ENCODE results near the gene MYO10. TPM values are rescaled to one million over a fixed set of nuclear protein-coding genes. Genes with fewer than 3 reads are reported as not detected.
"Not testable (repeated sequence)": the region's sequence is repeated elsewhere in the genome, so short reads cannot be mapped to it uniquely, and the experiment has no call there.

The MYO10 gene
- total and polyA plus RNA-seq, 2 donors (not counting 3 experiments of a cell fraction or from before 2014, with no cell fraction given), result 36.0 to 148 TPM

GRCh38 chr5:16877267-16877935, 58.7 kb downstream of the MYO10 start:
- ChIA-PET CTCF (no interaction called here), POLR2A (no interaction called here)
- no peaks in the 10 kb centered on the region for H3K27me3 ChIP-seq (ENCODE audit: control insufficient read depth in 2 of 2, insufficient read depth in 2 of 2, low read length in 2 of 2)
- H3K9me1 ChIP-seq (replicated peaks; ENCODE audit: control insufficient read depth, extremely low read depth, insufficient read depth, low read length), result peaks cover 2% of the 10 kb centered on the region
- intact Hi-C loops (cut with micrococcal nuclease) (no loop called here), dilution Hi-C loops (cut with MboI; ENCODE audit: extremely low pct_ligation_motif_present, low sequenced_read_pairs) (no loop called here)
- H3K4me3 ChIP-seq (replicated peaks in 1 of 3; ENCODE audit: insufficient read depth in 1 of 3, low read depth in 1 of 3, low read length in 3 of 3), result no peak overlapping the region
- H3K27ac ChIP-seq (ENCODE audit: insufficient read depth, low read depth, low read length), result no peak overlapping the region
- no peak for TF ChIP-seq GATA2 (IDR thresholded peaks at IDR 0.05; ENCODE audit: insufficient read depth, insufficient read length, low read depth, low read length)
- no peak for TF ChIP-seq FOS (IDR thresholded peaks at IDR 0.05; ENCODE audit: borderline replicate concordance, insufficient read depth, low read length)
- no peak for TF ChIP-seq POLR2A (IDR thresholded peaks at IDR 0.05; ENCODE audit: low read depth, low read length)
- TF ChIP-seq EZH2 (IDR thresholded peaks at IDR 0.05; ENCODE audit: borderline replicate concordance, low read depth, low read length, severe bottlenecking), result no peak
- TF ChIP-seq CTCF (IDR thresholded peaks at IDR 0.05; ENCODE audit: extremely low read depth in 1 of 2, insufficient read depth in 1 of 2, low read depth in 1 of 2, low read length in 2 of 2), result no peak
- TF ChIP-seq JUN (IDR thresholded peaks at IDR 0.05; ENCODE audit: borderline replicate concordance, insufficient read depth, insufficient read length, low read depth), result no peak
- TF ChIP-seq MYC (IDR thresholded peaks at IDR 0.05; ENCODE audit: low read depth, low read length), result no peak
- no peak for TF ChIP-seq MAX (IDR thresholded peaks at IDR 0.05; ENCODE audit: insufficient read depth, insufficient read length)
- no peak for TF ChIP-seq POLR2AphosphoS5 (IDR thresholded peaks at IDR 0.05; ENCODE audit: insufficient read depth, low read depth, low read length)
- H3K9ac ChIP-seq (replicated peaks; ENCODE audit: extremely low read depth, insufficient read depth, low read length), result no peak overlapping the region
- peaks cover 97% of the 10 kb centered on the region for H3K79me2 ChIP-seq (ENCODE audit: control insufficient read depth, insufficient read depth, low read length)
- no peaks in the 10 kb centered on the region for H3K4me1 ChIP-seq (ENCODE audit: control insufficient read depth, extremely low read depth, insufficient read depth, low read length)
- peaks cover 8 to 24% of the 10 kb centered on the region in 2 experiments for H3K36me3 ChIP-seq (ENCODE audit: control insufficient read depth in 2 of 2, extremely low read depth in 1 of 2, insufficient read depth in 2 of 2, low read length in 2 of 2)
- no TSS peak for BruUV-seq (replicated peaks)
- FAIRE-seq (no peak), DNase-seq (ENCODE audit: low read depth, low spot score) (no peak)
- no peaks in the 10 kb centered on the region for H3K9me3 ChIP-seq (replicated peaks; ENCODE audit: control insufficient read depth, insufficient read depth, low read length)
- peaks cover 31% of the 10 kb centered on the region for H4K20me1 ChIP-seq (replicated peaks; ENCODE audit: control insufficient read depth, extremely low read depth, insufficient read depth, low read length)
- H3K4me2 ChIP-seq (ENCODE audit: insufficient read depth, low read length), result no peak overlapping the region
- no peak overlapping the region for H2AFZ ChIP-seq (ENCODE audit: low read depth, low read length)

GRCh38 chr5:16874424-16874823, 61.7 kb downstream of the MYO10 start:
- H2AFZ ChIP-seq (ENCODE audit: low read depth, low read length); H3K9me3 ChIP-seq (replicated peaks; ENCODE audit: control insufficient read depth, insufficient read depth, low read length); dilution Hi-C loops (cut with MboI; ENCODE audit: extremely low pct_ligation_motif_present, low sequenced_read_pairs); H3K4me2 ChIP-seq (ENCODE audit: insufficient read depth, low read length); H3K4me1 ChIP-seq (ENCODE audit: control insufficient read depth, extremely low read depth, insufficient read depth, low read length); H3K4me3 ChIP-seq (replicated peaks in 1 of 3; ENCODE audit: insufficient read depth in 1 of 3, low read depth in 1 of 3, low read length in 3 of 3); FAIRE-seq; BruUV-seq (replicated peaks); H3K27me3 ChIP-seq (ENCODE audit: control insufficient read depth in 2 of 2, insufficient read depth in 2 of 2, low read length in 2 of 2); H3K27ac ChIP-seq (ENCODE audit: insufficient read depth, low read depth, low read length); H3K9ac ChIP-seq (replicated peaks; ENCODE audit: extremely low read depth, insufficient read depth, low read length); CTCF ChIA-PET; POLR2A ChIA-PET; H3K9me1 ChIP-seq (replicated peaks; ENCODE audit: control insufficient read depth, extremely low read depth, insufficient read depth, low read length); intact Hi-C loops (cut with micrococcal nuclease); DNase-seq (ENCODE audit: low read depth, low spot score): not testable (repeated sequence)
- peaks cover 96% of the 10 kb centered on the region for H3K79me2 ChIP-seq (ENCODE audit: control insufficient read depth, insufficient read depth, low read length)
- H3K36me3 ChIP-seq (ENCODE audit: control insufficient read depth in 2 of 2, extremely low read depth in 1 of 2, insufficient read depth in 2 of 2, low read length in 2 of 2), result peaks cover 10 to 31% of the 10 kb centered on the region in 2 experiments
- peaks cover 15% of the 10 kb centered on the region for H4K20me1 ChIP-seq (replicated peaks; ENCODE audit: control insufficient read depth, extremely low read depth, insufficient read depth, low read length)
